ENCODE data around the gene TMPRSS11E. TPM values are rescaled to one million over a fixed set of nuclear protein-coding genes. Genes with fewer than 3 reads are reported as not detected.

TMPRSS11E gene
- polyA plus RNA-seq, 3 donors, result not detected

Other genes starting within 250 kb of the TMPRSS11E start
- gene TMPRSS11B, start 201.8 kb upstream of the TMPRSS11E start, polyA plus RNA-seq, result not detected
- 10 to 100 TPM; 11.0 to 30.8 (median 11.5) TPM for gene YTHDC1, start 97.4 kb upstream of the TMPRSS11E start, polyA plus RNA-seq
- not detected for gene UGT2B17, start 128.9 kb downstream of the TMPRSS11E start, polyA plus RNA-seq
- not detected for gene UGT2B15, start 223.2 kb downstream of the TMPRSS11E start, polyA plus RNA-seq